Astrocyte of the cerebellum (primary cell): ENCODE results near the gene DPP6.

ENCODE experiments used
- DNase-seq: peaks from one replicate; pipeline ENCODE4 v3.0.0-alpha.2; 2011; ENCODE audit warnings: low read depth
- H3K4me3 ChIP-seq: 2 replicates; pipeline ENCODE4 v1.5.1; 2011; ENCODE audit warnings: mild to moderate bottlenecking, low read depth, low read length, moderate library complexity
- CTCF ChIP-seq: IDR thresholded peaks from 2 replicates; pipeline ENCODE4 v1.5.1; 2012; ENCODE audit warnings: low read length, low read depth, moderate library complexity, mild to moderate bottlenecking; ENCODE audit errors: missing control alignments
- in situ Hi-C: cut with HindIII; loops from 2 replicates; pipeline ENCODE4 v1.10.0; 2017; ENCODE audit warnings: low sequenced_read_pairs

The DPP6 gene

GRCh38 chr7:154679379-154680053, 627.3 kb downstream of the DPP6 start:
- TF ChIP-seq CTCF, result no peak
- in situ Hi-C loops, result no loop called here
- no peak for DNase-seq
- no peak overlapping the region for H3K4me3 ChIP-seq

- H3K4me3 ChIP-seq, result no peak overlapping the region
- in situ Hi-C loops, result no loop called here
- no peak for TF ChIP-seq CTCF
- DNase-seq, result no peak
These were observed 628.9 kb downstream of the DPP6 start for GRCh38 chr7:154680894-154681659.

GRCh38 chr7:154682003-154682402, 629.8 kb downstream of the DPP6 start:
- TF ChIP-seq CTCF, result no peak
- no peak overlapping the region for H3K4me3 ChIP-seq
- no peak for DNase-seq
- in situ Hi-C loops, result no loop called here

DNA sequence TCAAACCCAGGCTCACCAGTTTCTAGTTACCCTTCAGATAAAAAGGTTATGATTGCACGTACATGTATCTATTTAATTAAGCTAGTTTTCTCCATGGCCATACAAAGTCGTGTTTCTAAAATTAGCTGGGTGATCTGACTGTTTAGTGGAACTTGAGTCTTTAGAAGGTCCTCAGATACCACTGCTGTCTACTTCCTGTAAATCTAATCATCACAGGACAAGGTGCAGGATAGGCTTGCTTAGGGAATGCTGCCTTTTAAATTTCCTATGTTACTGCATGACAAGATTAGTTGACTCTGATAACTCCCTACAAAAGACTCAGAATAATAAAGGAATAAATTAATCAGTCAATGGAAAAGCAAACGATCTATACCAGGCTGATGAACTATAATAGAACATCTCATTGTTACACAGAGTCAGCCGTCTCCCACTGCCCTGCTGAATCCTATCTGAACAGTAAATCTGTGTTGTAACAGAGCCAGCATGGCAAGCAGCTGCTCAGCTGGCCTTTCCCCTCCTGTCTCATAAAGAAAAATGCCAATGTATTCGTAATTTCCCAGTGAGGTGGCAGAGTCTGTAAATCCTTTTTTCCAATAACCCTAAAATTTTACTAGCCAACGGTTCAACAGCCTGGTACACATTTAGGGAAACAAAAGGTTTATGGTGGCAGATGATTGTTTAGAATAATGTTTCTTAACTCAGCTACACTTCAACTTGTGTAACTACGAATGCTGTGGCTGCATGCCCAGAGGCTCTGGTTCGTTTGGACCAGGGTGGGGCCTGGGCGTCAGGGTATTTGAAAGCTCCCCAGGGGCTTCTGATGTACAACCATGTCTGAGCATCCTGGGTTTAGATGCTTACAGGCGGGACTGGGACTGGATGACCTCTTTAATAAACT, 632.7 kb downstream of the DPP6 start:
- no peak for DNase-seq
- TF ChIP-seq CTCF, result no peak
- in situ Hi-C loops, result no loop called here
- H3K4me3 ChIP-seq, result no peak overlapping the region

- TF ChIP-seq CTCF, result no peak
- no peak for DNase-seq
- in situ Hi-C loops, result no loop called here
- H3K4me3 ChIP-seq, result no peak overlapping the region
These were observed 633.3 kb downstream of the DPP6 start for GRCh38 chr7:154685564-154685901.

DNA sequence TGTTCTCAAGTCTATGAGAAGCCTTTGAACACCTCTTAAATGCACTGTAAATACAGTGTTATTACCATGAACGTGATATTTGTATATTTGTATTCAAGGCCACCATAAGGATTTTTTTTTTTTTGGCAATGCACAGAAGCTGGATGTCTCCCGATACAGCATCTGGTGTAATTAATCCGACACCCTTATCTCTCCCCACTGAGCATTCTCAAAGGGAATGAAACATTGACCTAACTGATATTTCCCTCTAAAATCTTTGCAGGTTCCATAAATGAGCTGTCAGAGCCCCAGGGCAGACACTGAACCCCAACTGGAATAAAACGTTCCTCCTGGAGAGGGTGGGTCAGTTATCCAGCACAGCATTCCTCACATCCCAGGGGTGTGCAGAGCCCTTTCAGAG, 634.1 kb downstream of the DPP6 start:
- in situ Hi-C loops, result no loop called here
- H3K4me3 ChIP-seq, result no peak overlapping the region
- no peak for TF ChIP-seq CTCF
- no peak for DNase-seq
